ENCODE data around the gene CFAP97D2. TPM values are rescaled to one million over a fixed set of nuclear protein-coding genes. Genes with fewer than 3 reads are reported as not detected.

The CFAP97D2 gene
- total RNA-seq, 1 donor from 2014 or later: not detected

DNA sequence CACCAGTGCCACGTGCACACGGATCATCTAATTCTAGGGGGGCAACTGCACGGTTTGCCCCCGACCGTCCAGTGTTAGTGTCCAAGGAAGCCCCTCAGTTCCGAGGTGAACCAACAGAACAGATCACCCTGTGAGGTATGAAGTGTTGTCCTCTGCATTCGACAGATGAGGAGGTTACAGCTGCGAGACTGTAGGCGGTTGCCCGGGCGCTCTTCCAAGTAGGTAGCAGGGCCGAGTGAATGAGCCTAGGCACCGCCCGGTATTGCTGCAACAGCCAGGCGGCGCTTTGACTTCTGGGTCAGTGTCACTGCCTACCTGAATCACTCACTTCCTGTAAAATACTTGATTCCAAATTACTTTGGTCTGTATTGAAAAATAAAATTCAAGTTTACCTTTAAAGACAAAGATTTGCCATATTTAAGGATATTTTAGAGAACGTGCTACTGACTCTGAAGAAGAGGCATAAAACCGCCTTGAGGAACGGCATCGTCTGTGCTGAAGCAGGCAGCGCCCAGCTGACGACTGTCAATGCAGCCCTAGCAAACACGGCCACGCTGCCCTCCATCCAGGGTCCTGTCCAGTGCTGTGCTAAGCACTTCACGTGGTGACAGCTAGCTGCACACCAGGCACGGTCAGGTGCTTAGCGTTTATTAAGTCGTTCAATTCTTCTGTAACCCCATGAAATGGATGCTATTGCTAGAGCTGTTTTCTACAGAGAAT, 27.3 kb upstream of the CFAP97D2 start:
- no peak for DNase-seq (ENCODE audit: low spot score)
- peaks cover 5% of the 10 kb centered on the region for H3K27me3 Mint-ChIP-seq (ENCODE audit: unreplicated experiment)
- H3K9me3 Mint-ChIP-seq (ENCODE audit: unreplicated experiment): no peaks in the 10 kb centered on the region
- H3K36me3 Mint-ChIP-seq (ENCODE audit: low read depth, unreplicated experiment): no peaks in the 10 kb centered on the region
- TF ChIP-seq, protein P1, sequence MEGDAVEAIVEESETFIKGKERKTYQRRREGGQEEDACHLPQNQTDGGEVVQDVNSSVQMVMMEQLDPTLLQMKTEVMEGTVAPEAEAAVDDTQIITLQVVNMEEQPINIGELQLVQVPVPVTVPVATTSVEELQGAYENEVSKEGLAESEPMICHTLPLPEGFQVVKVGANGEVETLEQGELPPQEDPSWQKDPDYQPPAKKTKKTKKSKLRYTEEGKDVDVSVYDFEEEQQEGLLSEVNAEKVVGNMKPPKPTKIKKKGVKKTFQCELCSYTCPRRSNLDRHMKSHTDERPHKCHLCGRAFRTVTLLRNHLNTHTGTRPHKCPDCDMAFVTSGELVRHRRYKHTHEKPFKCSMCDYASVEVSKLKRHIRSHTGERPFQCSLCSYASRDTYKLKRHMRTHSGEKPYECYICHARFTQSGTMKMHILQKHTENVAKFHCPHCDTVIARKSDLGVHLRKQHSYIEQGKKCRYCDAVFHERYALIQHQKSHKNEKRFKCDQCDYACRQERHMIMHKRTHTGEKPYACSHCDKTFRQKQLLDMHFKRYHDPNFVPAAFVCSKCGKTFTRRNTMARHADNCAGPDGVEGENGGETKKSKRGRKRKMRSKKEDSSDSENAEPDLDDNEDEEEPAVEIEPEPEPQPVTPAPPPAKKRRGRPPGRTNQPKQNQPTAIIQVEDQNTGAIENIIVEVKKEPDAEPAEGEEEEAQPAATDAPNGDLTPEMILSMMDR (IDR thresholded peaks at IDR 0.05; ENCODE audit: unreplicated experiment): no peak
- H3K4me3 Mint-ChIP-seq (ENCODE audit: unreplicated experiment): no peak overlapping the region
- peaks cover 5% of the 10 kb centered on the region for H3K4me1 Mint-ChIP-seq (ENCODE audit: unreplicated experiment)
- H3K27ac Mint-ChIP-seq (ENCODE audit: unreplicated experiment): no peak overlapping the region

DNA sequence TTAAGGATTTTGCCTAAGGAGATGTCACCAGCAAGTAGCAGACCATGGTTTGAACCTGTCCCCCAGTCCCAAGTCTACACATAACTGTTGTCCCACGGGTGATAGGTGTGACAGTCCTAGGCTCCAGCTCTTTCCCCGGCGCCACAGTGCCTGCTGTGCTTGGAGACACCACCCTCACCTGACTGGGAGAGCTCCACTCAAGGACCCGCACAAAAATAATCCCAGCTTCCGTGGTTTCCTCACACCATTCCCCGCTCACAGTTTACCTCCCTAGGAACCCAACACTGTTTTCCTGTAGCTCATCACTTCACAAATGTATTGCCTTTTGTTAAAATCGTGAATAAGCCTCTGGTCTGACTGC, 26.8 kb upstream of the CFAP97D2 start:
- Mint-ChIP-seq H3K4me3 (ENCODE audit: unreplicated experiment) (no peak overlapping the region), H3K36me3 (ENCODE audit: low read depth, unreplicated experiment) (no peaks in the 10 kb centered on the region), H3K27me3 (ENCODE audit: unreplicated experiment) (peaks cover 5% of the 10 kb centered on the region), H3K4me1 (ENCODE audit: unreplicated experiment) (peaks cover 5% of the 10 kb centered on the region), H3K27ac (ENCODE audit: unreplicated experiment) (no peak overlapping the region), H3K9me3 (ENCODE audit: unreplicated experiment) (no peaks in the 10 kb centered on the region)
- TF ChIP-seq, protein P1 (IDR thresholded peaks at IDR 0.05; ENCODE audit: unreplicated experiment): no peak
- no peak for DNase-seq (ENCODE audit: low spot score)

DNA sequence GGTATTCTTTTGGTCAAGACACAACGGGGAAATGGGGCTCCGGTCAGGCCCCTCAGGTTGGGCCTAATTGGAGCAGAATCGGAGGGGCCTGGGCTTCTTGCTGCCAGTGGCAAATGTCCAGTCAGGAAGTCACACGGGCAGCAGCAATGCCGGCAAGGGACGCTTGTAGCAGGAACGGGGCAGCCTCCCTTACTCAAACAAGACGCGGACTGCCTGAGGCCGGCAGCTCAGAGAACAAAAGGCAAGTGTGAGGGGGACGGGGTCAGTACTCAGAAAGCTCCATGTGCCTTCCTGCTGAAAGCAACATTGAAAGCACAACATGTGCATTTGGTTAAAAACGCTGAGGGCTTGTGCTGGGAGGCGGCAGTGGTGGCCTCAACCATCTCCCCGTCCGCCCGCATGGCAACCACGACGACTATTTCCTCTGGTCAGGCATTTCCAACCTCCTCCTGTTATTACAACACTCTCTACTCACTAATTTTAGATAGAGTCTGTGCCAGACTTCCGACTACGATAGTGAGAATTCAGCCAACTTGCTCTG, 26.2 kb upstream of the CFAP97D2 start:
- no peak overlapping the region for H3K27ac Mint-ChIP-seq (ENCODE audit: unreplicated experiment)

DNA sequence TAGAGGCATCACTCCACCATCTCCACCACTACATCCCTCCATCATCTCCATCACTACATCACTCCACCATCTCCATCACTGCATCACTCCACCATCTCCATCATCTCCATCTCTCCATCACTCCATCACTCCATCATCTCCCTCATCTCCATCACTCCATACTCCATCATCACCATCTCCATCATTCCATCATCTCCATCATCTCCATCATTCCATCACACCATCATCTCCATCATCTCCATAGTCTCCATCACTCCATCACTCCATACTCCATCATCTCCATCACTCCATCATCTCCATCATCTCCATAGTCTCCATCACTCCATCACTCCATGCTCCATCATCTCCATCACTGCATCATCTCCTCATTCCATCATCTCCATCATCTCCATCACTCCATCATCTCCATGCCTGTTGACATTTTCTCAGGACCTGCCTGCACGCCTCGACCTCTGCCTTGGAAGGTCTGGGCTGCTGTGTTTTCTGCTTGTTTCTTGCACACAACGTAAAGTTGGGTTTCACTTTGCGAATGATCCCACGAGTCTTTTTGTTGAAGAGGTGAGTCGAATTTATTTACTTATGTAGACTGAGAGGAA, 25.5 kb upstream of the CFAP97D2 start:
- Mint-ChIP-seq H3K27ac (ENCODE audit: unreplicated experiment) (no peak overlapping the region), H3K36me3 (ENCODE audit: low read depth, unreplicated experiment) (no peaks in the 10 kb centered on the region), H3K4me3 (ENCODE audit: unreplicated experiment) (no peak overlapping the region), H3K27me3 (ENCODE audit: unreplicated experiment) (peaks cover 5% of the 10 kb centered on the region), H3K4me1 (ENCODE audit: unreplicated experiment) (peaks cover 5% of the 10 kb centered on the region), H3K9me3 (ENCODE audit: unreplicated experiment) (no peaks in the 10 kb centered on the region)
- TF ChIP-seq, protein P1 (IDR thresholded peaks at IDR 0.05; ENCODE audit: unreplicated experiment): no peak
- DNase-seq (ENCODE audit: low spot score): no peak

More for the DNA sequence above, 26.2 kb upstream of the CFAP97D2 start:
- H3K9me3 Mint-ChIP-seq (ENCODE audit: unreplicated experiment): no peaks in the 10 kb centered on the region
- no peak for DNase-seq (ENCODE audit: low spot score)
- no peak overlapping the region for H3K4me3 Mint-ChIP-seq (ENCODE audit: unreplicated experiment)
- H3K4me1 Mint-ChIP-seq (ENCODE audit: unreplicated experiment): peaks cover 5% of the 10 kb centered on the region
- TF ChIP-seq, protein P1 (IDR thresholded peaks at IDR 0.05; ENCODE audit: unreplicated experiment): no peak
- peaks cover 5% of the 10 kb centered on the region for H3K27me3 Mint-ChIP-seq (ENCODE audit: unreplicated experiment)
- no peaks in the 10 kb centered on the region for H3K36me3 Mint-ChIP-seq (ENCODE audit: low read depth, unreplicated experiment)

DNA sequence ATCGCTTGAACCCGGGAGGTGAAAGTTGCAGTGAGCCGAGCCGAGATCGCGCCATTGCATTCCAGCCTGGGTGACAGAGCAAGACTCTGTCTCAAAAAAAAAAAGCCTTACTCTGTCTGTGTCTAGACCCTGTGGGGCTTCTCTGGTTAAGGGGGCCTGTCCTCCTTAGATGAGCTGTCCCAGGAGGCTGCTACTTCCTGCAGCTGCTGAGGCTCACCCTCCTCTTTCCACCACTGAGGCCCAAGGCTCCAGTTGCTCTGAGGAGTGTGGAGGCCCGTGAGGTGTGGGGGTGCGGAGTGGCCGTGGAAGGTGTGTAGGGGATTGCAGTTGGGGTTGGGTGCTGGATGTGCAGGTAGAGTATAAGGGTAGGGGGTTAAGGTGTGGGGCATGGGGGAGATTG, 24.6 kb upstream of the CFAP97D2 start:
- Mint-ChIP-seq H3K27ac (ENCODE audit: unreplicated experiment) (no peak overlapping the region), H3K4me3 (ENCODE audit: unreplicated experiment) (no peak overlapping the region), H3K4me1 (ENCODE audit: unreplicated experiment) (peaks cover 5% of the 10 kb centered on the region), H3K9me3 (ENCODE audit: unreplicated experiment) (no peaks in the 10 kb centered on the region), H3K27me3 (ENCODE audit: unreplicated experiment) (peaks cover 11% of the 10 kb centered on the region), H3K36me3 (ENCODE audit: low read depth, unreplicated experiment) (no peaks in the 10 kb centered on the region)
- DNase-seq (ENCODE audit: low spot score): no peak
- TF ChIP-seq, protein P1 (IDR thresholded peaks at IDR 0.05; ENCODE audit: unreplicated experiment): no peak
